Measurements from ENCODE around the gene CLEC10A.

- TF ChIP-seq CTCF (IDR thresholded peaks at IDR 0.05) (no peak), POLR2A (IDR thresholded peaks at IDR 0.05) (no peak)
Observed at GRCh38 chr17:7128160-7128559, 48.1 kb upstream of the CLEC10A start.
